HG03135 (cell line): Measurements from ENCODE around the gene ZNF827.

Experiments
- ATAC-seq: cut with Tn5 transposase; IDR thresholded peaks from one replicate; pipeline ENCODE4 v1.9.1; 2021; ENCODE audit warnings: mild to moderate bottlenecking, moderate library complexity; ENCODE audit not compliant: unreplicated experiment

ZNF827 gene

GRCh38 chr4:145804116-145804515 lies 134.5 kb downstream of the ZNF827 start:
- no peak for ATAC-seq

GRCh38 chr4:145799223-145799622 lies 139.4 kb downstream of the ZNF827 start:
- no peak for ATAC-seq

- no peak for ATAC-seq
Measured at GRCh38 chr4:145797278-145797677, 141.3 kb downstream of the ZNF827 start.

- ATAC-seq, result no peak
Measured at GRCh38 chr4:145796346-145796745, 142.3 kb downstream of the ZNF827 start.

- no peak for ATAC-seq
Measured at GRCh38 chr4:145795521-145795920, 143.1 kb downstream of the ZNF827 start.

- no peak for ATAC-seq
Measured at GRCh38 chr4:145792429-145792828, 146.2 kb downstream of the ZNF827 start.

- ATAC-seq, result no peak
Measured at GRCh38 chr4:145791988-145792387, 146.6 kb downstream of the ZNF827 start.

- no peak for ATAC-seq
Measured at GRCh38 chr4:145788755-145789154, 149.9 kb downstream of the ZNF827 start.

- no peak for ATAC-seq
Measured at GRCh38 chr4:145786830-145787229, 151.8 kb downstream of the ZNF827 start.

GRCh38 chr4:145786261-145786660 lies 152.4 kb downstream of the ZNF827 start:
- ATAC-seq, result no peak

GRCh38 chr4:145785391-145786008 lies 153.1 kb downstream of the ZNF827 start:
- no peak for ATAC-seq

- ATAC-seq, result no peak
Measured at GRCh38 chr4:145784036-145784435, 154.6 kb downstream of the ZNF827 start.

- no peak for ATAC-seq
Measured at GRCh38 chr4:145782756-145783155, 155.9 kb downstream of the ZNF827 start.

- ATAC-seq, result no peak
Measured at GRCh38 chr4:145781351-145781750, 157.3 kb downstream of the ZNF827 start.

- no peak for ATAC-seq
Measured at GRCh38 chr4:145779319-145779801, 159.3 kb downstream of the ZNF827 start.

- no peak for ATAC-seq
Measured at GRCh38 chr4:145776208-145776607, 162.4 kb downstream of the ZNF827 start.

- no peak for ATAC-seq
Measured at GRCh38 chr4:145775406-145775805, 163.2 kb downstream of the ZNF827 start.

GRCh38 chr4:145774473-145774872 lies 164.2 kb downstream of the ZNF827 start:
- ATAC-seq, result no peak

GRCh38 chr4:145773581-145774234 lies 164.9 kb downstream of the ZNF827 start:
- ATAC-seq, result peak; percentile 91

- ATAC-seq, result no peak
Measured at GRCh38 chr4:145772347-145772746, 166.3 kb downstream of the ZNF827 start.

GRCh38 chr4:145770124-145770523 lies 168.5 kb downstream of the ZNF827 start:
- no peak for ATAC-seq

GRCh38 chr4:145769450-145770037 lies 169.1 kb downstream of the ZNF827 start:
- no peak for ATAC-seq
